ENCODE results near the gene ZC3H7A.
A peak's percentile ranks its signal among the peaks of the same experiment; 100 is the strongest.

The ZC3H7A gene

GRCh38 chr16:11784038-11784369 lies 13.1 kb downstream of the ZC3H7A start:
- H3K36me3 ChIP-seq (ENCODE audit: insufficient read depth, low read length), result peaks cover 4% of the 10 kb centered on the region; the same call in 1 of the 2 replicates
- H3K27me3 ChIP-seq (ENCODE audit: insufficient read depth, low read length, poor library complexity, severe bottlenecking), result no peaks in the 10 kb centered on the region
- H3K79me2 ChIP-seq (ENCODE audit: insufficient read depth, low read length), result peaks cover 69% of the 10 kb centered on the region
- H3K4me1 ChIP-seq (ENCODE audit: insufficient read depth, low read length, poor library complexity, severe bottlenecking), result peaks cover 6% of the 10 kb centered on the region
- peaks cover 12% of the 10 kb centered on the region for H4K20me1 ChIP-seq (ENCODE audit: insufficient read depth, low read length, poor library complexity, severe bottlenecking)
- peak overlapping the region; percentile 40 for H3K4me2 ChIP-seq (ENCODE audit: low read depth, low read length, poor library complexity, severe bottlenecking)
- no peak overlapping the region for H2AFZ ChIP-seq (ENCODE audit: low read length)
- no peak for TF ChIP-seq EZH2phosphoT487 (IDR thresholded peaks at IDR 0.05; ENCODE audit: borderline replicate concordance)
- no peak for TF ChIP-seq CTCF (conservative IDR thresholded peaks at IDR 0.05; ENCODE audit: low read length)
- no peaks in the 10 kb centered on the region for H3K9me3 ChIP-seq (ENCODE audit: insufficient read depth, low read depth, low read length)
- no peaks in the 10 kb centered on the region for H3F3A ChIP-seq (ENCODE audit: low read depth)
- no peak overlapping the region for H3K4me3 ChIP-seq (ENCODE audit: low read length, poor library complexity, severe bottlenecking)
- peak overlapping the region; percentile 11 for H3K9ac ChIP-seq (ENCODE audit: low read depth, low read length, poor library complexity, severe bottlenecking)
- no peaks in the 10 kb centered on the region for H3K9me2 ChIP-seq (replicated peaks; ENCODE audit: low read depth, low read length)

- Histone ChIP-seq H3F3A (ENCODE audit: low read depth) (no peaks in the 10 kb centered on the region), H3K27me3 (ENCODE audit: insufficient read depth, low read length, poor library complexity, severe bottlenecking) (no peaks in the 10 kb centered on the region), H3K79me2 (ENCODE audit: insufficient read depth, low read length) (peaks cover 64% of the 10 kb centered on the region), H3K9me3 (ENCODE audit: insufficient read depth, low read depth, low read length) (no peaks in the 10 kb centered on the region), H3K36me3 (ENCODE audit: insufficient read depth, low read length) (peaks cover 4% of the 10 kb centered on the region; the same call in 1 of the 2 replicates), H3K4me3 (ENCODE audit: low read length, poor library complexity, severe bottlenecking) (no peak overlapping the region), H3K4me1 (ENCODE audit: insufficient read depth, low read length, poor library complexity, severe bottlenecking) (peaks cover 6% of the 10 kb centered on the region), H3K4me2 (ENCODE audit: low read depth, low read length, poor library complexity, severe bottlenecking) (peak overlapping the region; percentile 40), H3K9ac (ENCODE audit: low read depth, low read length, poor library complexity, severe bottlenecking) (peak overlapping the region; percentile 11), H4K20me1 (ENCODE audit: insufficient read depth, low read length, poor library complexity, severe bottlenecking) (peaks cover 12% of the 10 kb centered on the region), H3K9me2 (replicated peaks; ENCODE audit: low read depth, low read length) (no peaks in the 10 kb centered on the region), H2AFZ (ENCODE audit: low read length) (no peak overlapping the region)
- TF ChIP-seq CTCF (conservative IDR thresholded peaks at IDR 0.05; ENCODE audit: low read length) (no peak), EZH2phosphoT487 (IDR thresholded peaks at IDR 0.05; ENCODE audit: borderline replicate concordance) (no peak)
These were observed 13.6 kb downstream of the ZC3H7A start for GRCh38 chr16:11783319-11784037.

DNA sequence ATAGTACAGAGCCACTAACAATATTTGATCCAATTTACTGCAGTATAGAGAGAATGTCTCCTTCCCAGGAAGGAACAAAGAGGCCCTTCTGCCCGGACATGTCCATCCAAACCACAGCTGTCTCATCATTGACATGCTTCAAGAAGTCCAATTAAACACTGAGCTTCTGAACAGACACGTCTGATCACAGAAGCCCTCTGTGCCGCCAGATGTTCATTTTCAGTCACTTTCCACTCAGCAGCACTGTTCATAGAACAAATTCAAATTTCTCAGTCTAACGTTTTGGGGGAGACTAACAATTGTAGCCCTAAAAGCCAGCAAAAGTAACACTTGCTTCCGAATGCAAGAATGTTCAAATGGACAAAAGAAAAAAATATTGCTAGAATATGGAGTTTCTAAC lies 15.3 kb downstream of the ZC3H7A start:
- H3K4me1 ChIP-seq (ENCODE audit: insufficient read depth, low read length, poor library complexity, severe bottlenecking), result peaks cover 6% of the 10 kb centered on the region
- no peak overlapping the region for H3K4me2 ChIP-seq (ENCODE audit: low read depth, low read length, poor library complexity, severe bottlenecking)

More for the DNA sequence above, 15.3 kb downstream of the ZC3H7A start:
- Histone ChIP-seq H3K4me3 (ENCODE audit: low read length, poor library complexity, severe bottlenecking) (no peak overlapping the region), H2AFZ (ENCODE audit: low read length) (no peak overlapping the region), H3K9me3 (ENCODE audit: insufficient read depth, low read depth, low read length) (no peaks in the 10 kb centered on the region), H3F3A (ENCODE audit: low read depth) (no peaks in the 10 kb centered on the region), H3K9me2 (replicated peaks; ENCODE audit: low read depth, low read length) (no peaks in the 10 kb centered on the region), H4K20me1 (ENCODE audit: insufficient read depth, low read length, poor library complexity, severe bottlenecking) (peaks cover 12% of the 10 kb centered on the region), H3K79me2 (ENCODE audit: insufficient read depth, low read length) (peaks cover 47% of the 10 kb centered on the region), H3K27me3 (ENCODE audit: insufficient read depth, low read length, poor library complexity, severe bottlenecking) (no peaks in the 10 kb centered on the region), H3K9ac (ENCODE audit: low read depth, low read length, poor library complexity, severe bottlenecking) (no peak overlapping the region), H3K36me3 (ENCODE audit: insufficient read depth, low read length) (peaks cover 8% of the 10 kb centered on the region; the same call in 1 of the 2 replicates)
- TF ChIP-seq EZH2phosphoT487 (IDR thresholded peaks at IDR 0.05; ENCODE audit: borderline replicate concordance) (no peak), CTCF (conservative IDR thresholded peaks at IDR 0.05; ENCODE audit: low read length) (no peak)

All from Loucy (cell line).